ENCODE data around the gene CLTRN.

GRCh38 chrX:15643786-15644559, 20.6 kb downstream of the CLTRN start:
- no peak for TF ChIP-seq TCF12 (IDR thresholded peaks at IDR 0.05; ENCODE audit: low read depth, low read length)
- TF ChIP-seq, protein P1, sequence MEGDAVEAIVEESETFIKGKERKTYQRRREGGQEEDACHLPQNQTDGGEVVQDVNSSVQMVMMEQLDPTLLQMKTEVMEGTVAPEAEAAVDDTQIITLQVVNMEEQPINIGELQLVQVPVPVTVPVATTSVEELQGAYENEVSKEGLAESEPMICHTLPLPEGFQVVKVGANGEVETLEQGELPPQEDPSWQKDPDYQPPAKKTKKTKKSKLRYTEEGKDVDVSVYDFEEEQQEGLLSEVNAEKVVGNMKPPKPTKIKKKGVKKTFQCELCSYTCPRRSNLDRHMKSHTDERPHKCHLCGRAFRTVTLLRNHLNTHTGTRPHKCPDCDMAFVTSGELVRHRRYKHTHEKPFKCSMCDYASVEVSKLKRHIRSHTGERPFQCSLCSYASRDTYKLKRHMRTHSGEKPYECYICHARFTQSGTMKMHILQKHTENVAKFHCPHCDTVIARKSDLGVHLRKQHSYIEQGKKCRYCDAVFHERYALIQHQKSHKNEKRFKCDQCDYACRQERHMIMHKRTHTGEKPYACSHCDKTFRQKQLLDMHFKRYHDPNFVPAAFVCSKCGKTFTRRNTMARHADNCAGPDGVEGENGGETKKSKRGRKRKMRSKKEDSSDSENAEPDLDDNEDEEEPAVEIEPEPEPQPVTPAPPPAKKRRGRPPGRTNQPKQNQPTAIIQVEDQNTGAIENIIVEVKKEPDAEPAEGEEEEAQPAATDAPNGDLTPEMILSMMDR (IDR thresholded peaks at IDR 0.05; ENCODE audit: control extremely low read depth in 1 of 3, insufficient read depth in 1 of 3, low read depth in 1 of 3, low read length in 3 of 3): no peak
- no peak for TF ChIP-seq POLR2A (IDR thresholded peaks at IDR 0.05; ENCODE audit: control extremely low read depth in 1 of 2, low read depth in 2 of 2, low read length in 2 of 2)
- TF ChIP-seq KDM1A (IDR thresholded peaks at IDR 0.05; ENCODE audit: borderline replicate concordance, low read length): no peak
- no peak for TF ChIP-seq CHD7 (IDR thresholded peaks at IDR 0.05; ENCODE audit: insufficient replicate concordance, low read length)
- no peak for TF ChIP-seq SP2 (IDR thresholded peaks at IDR 0.05; ENCODE audit: low read length)
- no peak for TF ChIP-seq CEBPB (IDR thresholded peaks at IDR 0.05; ENCODE audit: low read depth, low read length)
- TF ChIP-seq RBBP5 (IDR thresholded peaks at IDR 0.05; ENCODE audit: borderline replicate concordance, low read depth, low read length): no peak
